ENCODE measurements around the gene LRTM2.

LRTM2 gene

GRCh38 chr12:1884651-1885050, 64.3 kb downstream of the LRTM2 start:
- DNase-seq (no peak), ATAC-seq (no peak)

DNA sequence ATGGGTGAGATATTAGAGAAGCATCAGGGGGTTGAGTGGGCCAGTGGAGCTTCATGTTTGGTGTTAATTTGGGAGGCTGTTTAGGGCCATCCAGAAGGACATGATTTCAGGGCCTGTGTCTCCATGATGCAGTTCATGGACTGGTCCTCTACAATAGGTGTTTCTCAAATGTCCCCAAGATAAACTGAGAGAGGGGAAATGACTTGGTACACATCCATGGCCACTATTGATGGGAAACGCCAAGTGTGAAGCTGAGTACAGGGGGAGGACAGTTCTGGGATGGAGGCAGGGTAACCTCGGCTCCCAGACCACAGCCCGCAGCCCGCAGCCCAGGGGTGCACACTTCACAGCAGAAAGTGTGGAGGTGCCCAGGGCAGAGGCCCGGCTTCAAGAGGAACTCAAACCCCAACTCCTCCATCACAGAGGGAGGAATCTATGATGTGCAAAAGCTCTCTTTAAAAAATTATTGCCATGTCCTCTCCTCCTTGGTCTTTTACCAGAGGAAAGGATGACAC, 64.8 kb downstream of the LRTM2 start:
- no peak for DNase-seq

DNA sequence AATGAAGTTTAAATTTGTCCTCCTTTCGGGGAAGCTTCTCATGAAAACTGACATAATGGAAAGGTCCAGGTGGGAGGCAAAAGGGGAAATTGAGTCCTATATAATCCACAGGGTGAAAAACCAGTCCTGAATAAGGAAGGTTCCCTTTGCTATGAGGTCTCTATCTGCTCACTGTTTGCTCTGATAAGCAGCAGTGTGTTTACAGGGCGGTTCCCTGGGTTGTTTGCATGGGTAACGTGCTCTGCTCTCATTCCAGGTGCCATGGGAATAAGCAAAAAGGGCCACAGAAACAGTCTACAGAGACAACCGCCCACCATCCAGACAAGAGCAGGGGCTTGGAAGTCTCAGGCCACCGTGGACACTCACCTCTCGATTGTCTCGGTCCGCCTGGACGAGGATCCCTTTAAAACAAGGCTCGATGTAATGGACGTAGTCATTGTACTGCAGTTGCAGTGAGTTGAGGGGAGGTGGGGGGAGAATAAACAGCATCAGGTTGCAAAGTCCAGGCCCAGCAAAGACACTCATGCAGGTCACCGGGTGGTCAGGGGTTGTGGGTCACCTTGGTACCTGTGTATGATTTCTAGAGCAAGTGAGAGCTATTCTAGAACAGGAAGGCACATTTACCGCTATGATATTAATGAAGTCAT, 65.4 kb downstream of the LRTM2 start:
- ATAC-seq: no peak
- no peak for DNase-seq

More for the DNA sequence above, 64.8 kb downstream of the LRTM2 start:
- ATAC-seq: no peak
